CD14-positive monocyte (primary cell): ENCODE measurements around the gene BCAS2. TPM values are rescaled to one million over a fixed set of nuclear protein-coding genes. Genes with fewer than 3 reads are reported as not detected.
A peak's percentile ranks its signal among the peaks of the same experiment; 100 is the strongest.

Experiments
- DNase-seq, 3 donors: peaks; one replicate each; pipeline ENCODE4 v3.0.0-alpha.2; 2011 to 2022
- H2AFZ ChIP-seq: 2 replicates; pipeline ENCODE4 v1.6.0; 2012; ENCODE audit warnings: mild to moderate bottlenecking, low read depth, low read length, inconsistent platforms; ENCODE audit not compliant: insufficient read depth, poor library complexity, severe bottlenecking
- H3K27ac ChIP-seq, 2 donors: 1 replicate in 1 of 2; 2 replicates in 1 of 2; pipeline ENCODE4 v1.5.1; 2012 to 2013; ENCODE audit warnings: low read length in 2 of 2, control low read depth in 1 of 2, inconsistent platforms in 1 of 2, low read depth in 1 of 2, mild to moderate bottlenecking in 1 of 2
- H3K27me3 ChIP-seq, 2 donors: one replicate each; pipeline versions ENCODE4 v1.6.0 to v1.6.1; 2011 to 2013; ENCODE audit warnings: low read length in 2 of 2; ENCODE audit not compliant: control insufficient read depth in 2 of 2, insufficient read depth in 2 of 2
- H3K36me3 ChIP-seq, 2 donors: replicated peaks in 1 of 2; 1 replicate in 1 of 2; 2 replicates in 1 of 2; pipeline versions ENCODE4 v1.5.1 to v1.6.1; 2012 to 2013; ENCODE audit warnings: low read length in 2 of 2, control low read depth in 1 of 2, inconsistent platforms in 1 of 2, mild to moderate bottlenecking in 1 of 2; ENCODE audit not compliant: insufficient read depth in 2 of 2, control insufficient read depth in 1 of 2
- H3K4me1 ChIP-seq, 2 donors: 1 replicate in 1 of 2; 2 replicates in 1 of 2; pipeline versions ENCODE4 v1.5.1 to v1.6.1; 2012 to 2013; ENCODE audit warnings: low read length in 2 of 2, control low read depth in 1 of 2, inconsistent platforms in 1 of 2, mild to moderate bottlenecking in 1 of 2, moderate library complexity in 1 of 2; ENCODE audit not compliant: insufficient read depth in 2 of 2, control insufficient read depth in 1 of 2
- H3K4me2 ChIP-seq: replicated peaks from 2 replicates; pipeline ENCODE3; 2012; ENCODE audit warnings: low read length, moderate library complexity, mild to moderate bottlenecking; ENCODE audit not compliant: poor library complexity, severe bottlenecking; ENCODE audit errors: extremely low read depth
- H3K4me3 ChIP-seq, 3 experiments: fragments of 200-600 bp in 1 of 3; sonication (generic) in 1 of 3; replicated peaks in 1 of 3; 1 replicate in 2 of 3; 2 replicates in 1 of 3; pipeline ENCODE4 v1.5.1; 2011 to 2013; ENCODE audit warnings: low read length in 3 of 3, mild to moderate bottlenecking in 3 of 3, control low read depth in 2 of 3, low read depth in 2 of 3, inconsistent platforms in 1 of 3, moderate library complexity in 1 of 3
- H3K79me2 ChIP-seq: 2 replicates; pipeline ENCODE4 v1.6.0; 2012; ENCODE audit warnings: mild to moderate bottlenecking, control low read depth, inconsistent platforms, low read length, moderate library complexity; ENCODE audit not compliant: insufficient read depth
- H3K9ac ChIP-seq: 2 replicates; pipeline ENCODE4 v1.6.0; 2017; ENCODE audit warnings: low read length, mild to moderate bottlenecking; ENCODE audit not compliant: insufficient read depth, poor library complexity, severe bottlenecking
- H3K9me3 ChIP-seq, 2 donors: replicated peaks in 1 of 2; 1 replicate in 1 of 2; 2 replicates in 1 of 2; pipeline versions ENCODE4 v1.5.1 to v1.6.1; 2012 to 2013; ENCODE audit warnings: low read length in 2 of 2, control low read depth in 1 of 2; ENCODE audit not compliant: control insufficient read depth in 1 of 2, insufficient read depth in 1 of 2
- H4K20me1 ChIP-seq: 2 replicates; pipeline ENCODE4 v1.6.0; 2012; ENCODE audit warnings: mild to moderate bottlenecking, low read length, control low read depth, moderate library complexity; ENCODE audit not compliant: insufficient read depth
- H3K27ac Mint-ChIP-seq, 7 donors: one replicate each; pipeline ENCODE4 v1.8.0; 2020; ENCODE audit warnings: mild to moderate bottlenecking in 7 of 7, mixed read lengths in 7 of 7, moderate library complexity in 6 of 7, inconsistent platforms in 2 of 7
- H3K27me3 Mint-ChIP-seq, 3 donors: one replicate each; pipeline ENCODE4 v1.8.0; 2021 to 2022; ENCODE audit warnings: low read depth in 3 of 3, mild to moderate bottlenecking in 3 of 3, mixed read lengths in 3 of 3, moderate library complexity in 3 of 3, inconsistent platforms in 1 of 3
- H3K36me3 Mint-ChIP-seq, 2 donors: one replicate each; pipeline ENCODE4 v1.8.0; 2020; ENCODE audit warnings: mixed read lengths in 2 of 2, inconsistent platforms in 1 of 2, mild to moderate bottlenecking in 1 of 2
- H3K4me1 Mint-ChIP-seq: one replicate; pipeline ENCODE4 v1.8.0; 2020; ENCODE audit warnings: mild to moderate bottlenecking, mixed read lengths
- H3K4me3 Mint-ChIP-seq, 2 donors: one replicate each; pipeline ENCODE4 v1.8.0; 2020; ENCODE audit warnings: mild to moderate bottlenecking in 2 of 2, mixed read lengths in 2 of 2, moderate library complexity in 1 of 2
- H3K9me3 Mint-ChIP-seq, 7 donors: one replicate each; pipeline ENCODE4 v1.8.0; 2020 to 2022; ENCODE audit warnings: mixed read lengths in 7 of 7, mild to moderate bottlenecking in 6 of 7, moderate library complexity in 6 of 7, inconsistent platforms in 2 of 7
- CTCF ChIP-seq: fragments of 200-600 bp; IDR thresholded peaks from one replicate; pipeline ENCODE4 v1.8.0; 2022; ENCODE audit warnings: antibody characterized with exemption, mild to moderate bottlenecking
- WGBS: methylation state at CpG from one replicate; pipeline ENCODE4 v1.1.5; 2013; ENCODE audit warnings: missing lambda C conversion rate; ENCODE audit not compliant: insufficient coverage; 5-methylcytosine and 5-hydroxymethylcytosine counted together
- intact Hi-C, 2 donors: fragments of 100-400 bp; cut with micrococcal nuclease; formaldehyde crosslinking; loops; one replicate each; pipeline versions ENCODE4 v1.15.0 to v1.15.1; 2023
- polyA plus RNA-seq, 3 donors: library from polyadenylated mRNA; depleted of rRNA in 1 of 3; unstranded in 2 of 3; stranded (reverse) in 1 of 3; fragments of 300-500 nt in 2 of 3; fragments of >200 nt in 1 of 3; fragmentation: Illumina TruSeq in 2 of 3; gene quantifications; 1 replicate in 2 of 3; 2 replicates in 1 of 3; pipeline ENCODE4 v1.2.3, GENCODE V29; 2012 to 2021

Gene BCAS2
- polyA plus RNA-seq, 3 donors, result 22.1 to 55.7 (median 47.6) TPM

GRCh38 chr1:114587203-114587991 lies 6.0 kb upstream of the BCAS2 start:
- H3K79me2 ChIP-seq, result no peaks in the 10 kb centered on the region
- Mint-ChIP-seq H3K36me3 (peaks cover 1 to 3% of the 10 kb centered on the region in 2 donors), H3K9me3 (peaks cover 0 to 5% (median 2%) of the 10 kb centered on the region in 7 donors), H3K4me1 (no peaks in the 10 kb centered on the region), H3K27me3 (peaks cover 15 to 33% (median 16%) of the 10 kb centered on the region in 3 donors), H3K27ac (no peak overlapping the region), H3K4me3 (peak overlapping the region in 1 of 2 donors; percentile 2)
- H3K27ac ChIP-seq, result no peak overlapping the region
- no peaks in the 10 kb centered on the region for H3K4me1 ChIP-seq
- no peak for TF ChIP-seq CTCF
- H3K4me3 ChIP-seq, result no peak overlapping the region
- 98% methylated on average over 5 of the region's 16 CpGs for WGBS
- no peak overlapping the region for H3K9ac ChIP-seq
- no peak overlapping the region for H3K4me2 ChIP-seq
- H3K27me3 ChIP-seq, result peaks cover 6 to 8% of the 10 kb centered on the region in 2 donors
- intact Hi-C loops, result loop anchor here (5.0 to 10.0 kb wide), 4 partner anchors 73 to 185 kb away; partner anchors contain the start of gene TRIM33 (in 1 of the 2)
- no peaks in the 10 kb centered on the region for H3K36me3 ChIP-seq
- H4K20me1 ChIP-seq, result no peaks in the 10 kb centered on the region
- no peak overlapping the region for H2AFZ ChIP-seq
- no peaks in the 10 kb centered on the region for H3K9me3 ChIP-seq
- DNase-seq, result no peak

GRCh38 chr1:114586513-114587047 lies 5.2 kb upstream of the BCAS2 start:
- DNase-seq, result no peak
- Mint-ChIP-seq H3K4me1 (peaks cover 6% of the 10 kb centered on the region), H3K36me3 (peaks cover 6 to 9% of the 10 kb centered on the region in 2 donors), H3K27ac (no peak overlapping the region), H3K9me3 (peaks cover 5 to 11% (median 8%) of the 10 kb centered on the region in 7 donors), H3K27me3 (peaks cover 17 to 33% (median 18%) of the 10 kb centered on the region in 3 donors), H3K4me3 (no peak overlapping the region)
- no peaks in the 10 kb centered on the region for H3K79me2 ChIP-seq
- intact Hi-C loops, result loop anchor here (5.0 to 10.0 kb wide), 4 partner anchors 72 to 186 kb away; partner anchors contain the start of gene TRIM33 (in 1 of the 2)
- H3K4me3 ChIP-seq, result no peak overlapping the region
- H3K9ac ChIP-seq, result no peak overlapping the region
- WGBS, result no CpG with 5 or more reads among the region's 5 CpGs
- H4K20me1 ChIP-seq, result no peaks in the 10 kb centered on the region
- H3K27me3 ChIP-seq, result peaks cover 6 to 8% of the 10 kb centered on the region in 2 donors
- no peak overlapping the region for H3K4me2 ChIP-seq
- no peak overlapping the region for H2AFZ ChIP-seq
- no peaks in the 10 kb centered on the region for H3K9me3 ChIP-seq
- no peak overlapping the region for H3K27ac ChIP-seq
- H3K36me3 ChIP-seq, result no peaks in the 10 kb centered on the region
- no peak for TF ChIP-seq CTCF
- peaks cover 4 to 7% of the 10 kb centered on the region in 2 donors for H3K4me1 ChIP-seq
